Measurements from ENCODE around the gene CNOT8. TPM values are rescaled to one million over a fixed set of nuclear protein-coding genes. Genes with fewer than 3 reads are reported as not detected.
A peak's percentile ranks its signal among the peaks of the same experiment; 100 is the strongest.
"Not testable (repeated sequence)": the region's sequence is repeated elsewhere in the genome, so short reads cannot be mapped to it uniquely, and the experiment has no call there.

The CNOT8 gene
- total RNA-seq, 1 experiment from 2014 or later, result 82.7 TPM

GRCh38 chr5:154865466-154866184 lies 7.2 kb downstream of the CNOT8 start:
- DNase-seq (ENCODE audit: low spot score), result no peak

GRCh38 chr5:154866841-154867240 lies 8.4 kb downstream of the CNOT8 start:
- DNase-seq (ENCODE audit: low spot score), result no peak

GRCh38 chr5:154868702-154869101 lies 10.3 kb downstream of the CNOT8 start:
- peak; percentile 16 for DNase-seq (ENCODE audit: low spot score)

- no peak for DNase-seq (ENCODE audit: low spot score)
These were observed 13.3 kb downstream of the CNOT8 start for GRCh38 chr5:154871734-154872133.

GRCh38 chr5:154873791-154874331 lies 15.4 kb downstream of the CNOT8 start:
- no peak for DNase-seq (ENCODE audit: low spot score)

GRCh38 chr5:154878642-154879335 lies 20.4 kb downstream of the CNOT8 start:
- DNase-seq (ENCODE audit: low spot score), result no peak

GRCh38 chr5:154881986-154882385 lies 23.6 kb downstream of the CNOT8 start:
- no peak for DNase-seq (ENCODE audit: low spot score)

- DNase-seq (ENCODE audit: low spot score), result no peak
These were observed 26.0 kb downstream of the CNOT8 start for GRCh38 chr5:154884424-154884823.

GRCh38 chr5:154885439-154885838 lies 27.0 kb downstream of the CNOT8 start:
- DNase-seq (ENCODE audit: low spot score), result no peak

- no peak for DNase-seq (ENCODE audit: low spot score)
These were observed 33.9 kb downstream of the CNOT8 start for GRCh38 chr5:154892369-154892771.

- no peak for DNase-seq (ENCODE audit: low spot score)
These were observed 35.0 kb downstream of the CNOT8 start for GRCh38 chr5:154893381-154893780.

- DNase-seq (ENCODE audit: low spot score), result no peak
These were observed 37.5 kb downstream of the CNOT8 start for GRCh38 chr5:154895606-154896561.

- DNase-seq (ENCODE audit: low spot score), result no peak
These were observed 38.2 kb downstream of the CNOT8 start for GRCh38 chr5:154896562-154897165.

GRCh38 chr5:154898210-154898609 lies 39.8 kb downstream of the CNOT8 start:
- DNase-seq (ENCODE audit: low spot score), result no peak

GRCh38 chr5:154899151-154899816 lies 40.9 kb downstream of the CNOT8 start:
- DNase-seq (ENCODE audit: low spot score), result no peak

- no peak for DNase-seq (ENCODE audit: low spot score)
These were observed 41.6 kb downstream of the CNOT8 start for GRCh38 chr5:154900066-154900465.

- DNase-seq (ENCODE audit: low spot score), result no peak
These were observed 42.8 kb downstream of the CNOT8 start for GRCh38 chr5:154901276-154901675.

GRCh38 chr5:154901913-154902312 lies 43.5 kb downstream of the CNOT8 start:
- DNase-seq (ENCODE audit: low spot score), result no peak

- DNase-seq (ENCODE audit: low spot score), result not testable (repeated sequence)
These were observed 47.2 kb downstream of the CNOT8 start for GRCh38 chr5:154905601-154906000.

GRCh38 chr5:154916874-154917273 lies 58.4 kb downstream of the CNOT8 start:
- DNase-seq (ENCODE audit: low spot score), result no peak

- no peak for DNase-seq (ENCODE audit: low spot score)
These were observed 59.3 kb downstream of the CNOT8 start for GRCh38 chr5:154917757-154918156.
